ENCODE measurements around the gene RTL10.
"Not testable (repeated sequence)": the region's sequence is repeated elsewhere in the genome, so short reads cannot be mapped to it uniquely, and the experiment has no call there.

RTL10 gene

GRCh38 chr22:19846620-19847344, 7.9 kb downstream of the RTL10 start:
- DNase-seq (ENCODE audit: insufficient read length, low spot score) (no peak), FAIRE-seq (no peak)

GRCh38 chr22:19845054-19845722, 9.5 kb downstream of the RTL10 start:
- FAIRE-seq, result no peak
- no peak for DNase-seq (ENCODE audit: insufficient read length, low spot score)

GRCh38 chr22:19844377-19845053, 10.2 kb downstream of the RTL10 start:
- FAIRE-seq, result peak; percentile 44

GRCh38 chr22:19843857-19844376, 10.8 kb downstream of the RTL10 start:
- DNase-seq (ENCODE audit: insufficient read length, low spot score), result no peak
- no peak for FAIRE-seq

More at GRCh38 chr22:19844377-19845053, 10.2 kb downstream of the RTL10 start:
- no peak for DNase-seq (ENCODE audit: insufficient read length, low spot score)

- FAIRE-seq (no peak), DNase-seq (ENCODE audit: insufficient read length, low spot score) (no peak)
Observed at GRCh38 chr22:19843107-19843856, 11.4 kb downstream of the RTL10 start.

GRCh38 chr22:19842393-19843106, 12.1 kb downstream of the RTL10 start:
- DNase-seq (ENCODE audit: insufficient read length, low spot score) (no peak), FAIRE-seq (no peak)

- DNase-seq (ENCODE audit: insufficient read length, low spot score) (no peak), FAIRE-seq (no peak)
Observed at GRCh38 chr22:19841641-19842392, 12.9 kb downstream of the RTL10 start.

- no peak for FAIRE-seq
- no peak for DNase-seq (ENCODE audit: insufficient read length, low spot score)
Observed at GRCh38 chr22:19840955-19841640, 13.6 kb downstream of the RTL10 start.

GRCh38 chr22:19840059-19840458, 14.6 kb downstream of the RTL10 start:
- FAIRE-seq, result no peak
- no peak for DNase-seq (ENCODE audit: insufficient read length, low spot score)

- FAIRE-seq, result no peak
- DNase-seq (ENCODE audit: insufficient read length, low spot score), result no peak
Observed at GRCh38 chr22:19837915-19838314, 16.8 kb downstream of the RTL10 start.

GRCh38 chr22:19836512-19836911, 18.2 kb downstream of the RTL10 start:
- no peak for DNase-seq (ENCODE audit: insufficient read length, low spot score)
- no peak for FAIRE-seq

- DNase-seq (ENCODE audit: insufficient read length, low spot score) (no peak), FAIRE-seq (no peak)
Observed at GRCh38 chr22:19834599-19834998, 20.1 kb downstream of the RTL10 start.

- not testable (repeated sequence) for FAIRE-seq; DNase-seq (ENCODE audit: insufficient read length, low spot score)
Observed at GRCh38 chr22:19833327-19833726, 21.3 kb downstream of the RTL10 start.

GRCh38 chr22:19832476-19833108, 22.1 kb downstream of the RTL10 start:
- no peak for FAIRE-seq
- no peak for DNase-seq (ENCODE audit: insufficient read length, low spot score)

- DNase-seq (ENCODE audit: insufficient read length, low spot score); FAIRE-seq: not testable (repeated sequence)
Observed at GRCh38 chr22:19831979-19832378, 22.7 kb downstream of the RTL10 start.

GRCh38 chr22:19831016-19831415, 23.7 kb downstream of the RTL10 start:
- DNase-seq (ENCODE audit: insufficient read length, low spot score) (no peak), FAIRE-seq (no peak)

GRCh38 chr22:19828035-19828401, 26.7 kb downstream of the RTL10 start:
- DNase-seq (ENCODE audit: insufficient read length, low spot score), result no peak

GRCh38 chr22:19827341-19828034, 27.2 kb downstream of the RTL10 start:
- no peak for FAIRE-seq

More at GRCh38 chr22:19828035-19828401, 26.7 kb downstream of the RTL10 start:
- no peak for FAIRE-seq

More at GRCh38 chr22:19827341-19828034, 27.2 kb downstream of the RTL10 start:
- no peak for DNase-seq (ENCODE audit: insufficient read length, low spot score)

Measured in HTR-8/SVneo (cell line).